Activated CD8-positive, alpha-beta T cell treated with anti-CD3 and anti-CD28 coated beads for 36 hours (primary cell): Measurements from ENCODE around the gene RMND5B. TPM values are rescaled to one million over a fixed set of nuclear protein-coding genes. Genes with fewer than 3 reads are reported as not detected.
A peak's percentile ranks its signal among the peaks of the same experiment; 100 is the strongest.

Experiments
- ATAC-seq: fragments of 200-7000 bp; cut with Tn5 transposase; one replicate; pipeline ENCODE4 v1.10.0; 2021; ENCODE audit warnings: mild to moderate bottlenecking, moderate library complexity
- CTCF ChIA-PET: fragments of 350-600 bp; sonication (Branson Sonifier 250); formaldehyde crosslinking; loops from one replicate; lab custom pipeline; 2021; ENCODE audit warnings: antibody characterized with exemption; lab: Charles Lee
- POLR2A ChIA-PET: fragments of 350-600 bp; sonication (Branson Sonifier 250); formaldehyde crosslinking; loops from one replicate; lab custom pipeline; 2021; ENCODE audit warnings: antibody characterized with exemption; lab: Charles Lee
- DNase-seq: peaks from one replicate; pipeline ENCODE4 v3.0.0-alpha.2; 2020
- H3K27ac Mint-ChIP-seq: one replicate; pipeline ENCODE4 v1.8.0; 2021; ENCODE audit warnings: mild to moderate bottlenecking, mixed read lengths
- H3K27me3 Mint-ChIP-seq: one replicate; pipeline ENCODE4 v1.8.0; 2021; ENCODE audit warnings: mixed read lengths
- H3K36me3 Mint-ChIP-seq: one replicate; pipeline ENCODE4 v1.8.0; 2021; ENCODE audit warnings: low read depth, mixed read lengths
- H3K4me1 Mint-ChIP-seq: one replicate; pipeline ENCODE4 v1.8.0; 2021; ENCODE audit warnings: low read depth, mixed read lengths
- H3K4me3 Mint-ChIP-seq: one replicate; pipeline ENCODE4 v1.8.0; 2021; ENCODE audit warnings: mild to moderate bottlenecking, moderate library complexity, mixed read lengths
- H3K9me3 Mint-ChIP-seq: one replicate; pipeline ENCODE4 v1.8.0; 2021; ENCODE audit warnings: mixed read lengths
- CTCF ChIP-seq: fragments of 200-600 bp; IDR thresholded peaks from one replicate; pipeline ENCODE4 v1.8.0; 2022; ENCODE audit warnings: antibody characterized with exemption, mild to moderate bottlenecking
- intact Hi-C: fragments of 100-400 bp; cut with micrococcal nuclease; formaldehyde crosslinking; loops from one replicate; pipeline ENCODE4 v1.10.0; 2022
- total RNA-seq, 2 experiments: library from RNA; stranded (reverse); gene quantifications; one replicate each; pipeline ENCODE4 v1.2.3, GENCODE V29; 2021

The RMND5B gene, protein sequence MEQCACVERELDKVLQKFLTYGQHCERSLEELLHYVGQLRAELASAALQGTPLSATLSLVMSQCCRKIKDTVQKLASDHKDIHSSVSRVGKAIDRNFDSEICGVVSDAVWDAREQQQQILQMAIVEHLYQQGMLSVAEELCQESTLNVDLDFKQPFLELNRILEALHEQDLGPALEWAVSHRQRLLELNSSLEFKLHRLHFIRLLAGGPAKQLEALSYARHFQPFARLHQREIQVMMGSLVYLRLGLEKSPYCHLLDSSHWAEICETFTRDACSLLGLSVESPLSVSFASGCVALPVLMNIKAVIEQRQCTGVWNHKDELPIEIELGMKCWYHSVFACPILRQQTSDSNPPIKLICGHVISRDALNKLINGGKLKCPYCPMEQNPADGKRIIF
- total RNA-seq = 10 to 100 TPM; 32.9 to 33.4 TPM

DNA sequence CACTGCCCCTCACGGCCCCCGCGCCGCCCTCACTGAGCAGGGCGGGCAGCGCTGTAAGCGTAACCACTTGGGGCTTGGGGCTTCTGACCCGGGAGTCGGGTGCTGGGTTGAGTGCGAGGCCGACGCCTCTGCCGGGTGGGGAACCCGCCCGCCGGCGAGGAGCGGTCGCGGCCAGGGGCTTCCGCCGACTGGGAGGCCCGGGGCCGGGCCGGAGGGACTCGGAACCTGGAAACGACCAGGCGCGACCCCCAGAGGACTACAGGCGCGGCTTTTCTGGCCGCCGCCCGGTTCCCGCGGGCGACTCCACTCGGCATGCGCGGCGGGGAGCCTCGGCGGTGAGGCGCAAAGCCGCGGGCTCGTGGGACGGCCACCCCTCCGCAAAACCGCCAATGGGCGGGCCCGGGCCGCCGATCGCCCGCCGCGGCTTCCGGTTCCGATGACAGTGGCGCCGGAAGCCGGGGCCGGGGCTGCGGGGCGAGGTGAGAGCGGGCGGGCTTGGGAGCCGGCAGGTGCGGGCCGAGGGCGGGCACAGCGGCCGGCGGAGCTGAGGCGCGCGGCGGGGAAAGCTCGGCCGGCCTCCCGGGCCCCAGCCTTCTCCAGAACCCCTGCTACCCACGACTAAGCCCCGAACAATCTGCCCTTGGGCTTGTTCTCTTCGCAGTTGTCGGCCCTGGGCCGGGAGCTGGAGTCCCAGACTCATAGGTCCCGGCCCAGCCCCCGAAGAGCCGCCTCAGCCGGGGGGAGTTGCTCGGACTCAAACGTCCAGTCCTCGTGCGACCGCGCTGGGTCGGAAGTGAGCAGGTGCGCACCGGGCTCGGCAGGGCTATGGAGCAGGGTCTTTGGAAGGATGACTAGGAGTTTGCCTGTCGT lies at the start of gene RMND5B:
RMND5B (plus strand) TSS at position 439 of the 870 bp plus-strand sequence. CDS start 7,106 bp downstream, outside the sequence.
- ATAC-seq = peak; percentile 84
- POLR2A ChIA-PET = interaction anchor here (0.8 to 6.0 kb wide), 7 partner anchors 10 to 79 kb away, joined by 3 to 44 read pairs (median 4); partner anchors contain the start of genes N4BP3 and NHP2
- TF ChIP-seq CTCF = no peak

GRCh38 chr5:178081571-178082243 lies 49.1 kb upstream of the RMND5B start:
- TF ChIP-seq CTCF = no peak
- POLR2A ChIA-PET = no interaction called here
- Mint-ChIP-seq H3K9me3 (no peaks in the 10 kb centered on the region), H3K36me3 (no peaks in the 10 kb centered on the region), H3K4me3 (no peak overlapping the region), H3K4me1 (no peaks in the 10 kb centered on the region), H3K27me3 (peaks cover 3% of the 10 kb centered on the region), H3K27ac (no peak overlapping the region)
- DNase-seq = no peak
- no peak for ATAC-seq
- CTCF ChIA-PET = interaction anchor here (1.3 kb wide), 1 partner anchor 82 kb away, joined by 4 read pairs; no protein-coding TSS in a partner anchor
- intact Hi-C loops = no loop called here

More for the DNA sequence above, at the start of gene RMND5B:
- intact Hi-C loops = no loop called here
- Mint-ChIP-seq H3K27ac (peak within 1 kb of the TSS; percentile 80), H3K9me3 (no peaks in the 10 kb centered on the region), H3K27me3 (no peaks in the 10 kb centered on the region), H3K4me1 (peaks cover 15% of the 10 kb centered on the region), H3K36me3 (peaks cover 15% of the 10 kb centered on the region), H3K4me3 (peak within 1 kb of the TSS; percentile 72)
- CTCF ChIA-PET = interaction anchor here (1.0 to 1.7 kb wide), 5 partner anchors 12 to 55 kb away, joined by 3 to 8 read pairs (median 5); no protein-coding TSS in a partner anchor
- peak; percentile 81 for DNase-seq

GRCh38 chr5:178083922-178084321 lies 46.9 kb upstream of the RMND5B start:
- ChIA-PET POLR2A (interaction anchor here (0.6 to 0.8 kb wide), 2 partner anchors 30 to 31 kb away, joined by 3 read pairs; partner anchors contain the start of gene N4BP3), CTCF (interaction anchor here (1.8 kb wide), 1 partner anchor 8 kb away, joined by 10 read pairs; no protein-coding TSS in a partner anchor)
- intact Hi-C loops = no loop called here
- H3K4me1 Mint-ChIP-seq = no peaks in the 10 kb centered on the region
- no peaks in the 10 kb centered on the region for H3K9me3 Mint-ChIP-seq
- no peak overlapping the region for H3K27ac Mint-ChIP-seq
- peaks cover 3% of the 10 kb centered on the region for H3K27me3 Mint-ChIP-seq
- H3K36me3 Mint-ChIP-seq = no peaks in the 10 kb centered on the region
- DNase-seq (no peak), ATAC-seq (no peak)
- TF ChIP-seq CTCF = no peak
- no peak overlapping the region for H3K4me3 Mint-ChIP-seq

- no peaks in the 10 kb centered on the region for H3K36me3 Mint-ChIP-seq
- ChIA-PET CTCF (interaction anchor here (1.8 kb wide), 1 partner anchor 9 kb away, joined by 10 read pairs; no protein-coding TSS in a partner anchor), POLR2A (no interaction called here)
- no peak for ATAC-seq
- H3K27ac Mint-ChIP-seq = no peak overlapping the region
- H3K4me3 Mint-ChIP-seq = no peak overlapping the region
- H3K4me1 Mint-ChIP-seq = no peaks in the 10 kb centered on the region
- TF ChIP-seq CTCF = no peak
- no peak for DNase-seq
- H3K9me3 Mint-ChIP-seq = no peaks in the 10 kb centered on the region
- intact Hi-C loops = no loop called here
- H3K27me3 Mint-ChIP-seq = peaks cover 3% of the 10 kb centered on the region
These were observed 45.5 kb upstream of the RMND5B start for GRCh38 chr5:178085316-178085715.
